ENCODE results near the gene RNF19B. TPM values are rescaled to one million over a fixed set of nuclear protein-coding genes. Genes with fewer than 3 reads are reported as not detected.

Gene RNF19B
- total RNA-seq, 8 experiments from 2014 or later, result 6.4 to 26.1 (median 22.3) TPM

- Histone ChIP-seq H3K4me1 (replicated peaks in 1 of 2) (no peaks in the 10 kb centered on the region), H3K4me3 (peak overlapping the region; percentile 37 to 56 (median 42)), H3K27ac (no peak overlapping the region)
- peak in 5 of 8 experiments; percentile 2 to 15 (median 9) for ATAC-seq (replicated peaks in 6 of 8)
- in situ Hi-C loops (cut with MboI; ENCODE audit: low pct_unique_long_range_greater_than_20kb in 2 of 9, low sequenced_read_pairs in 9 of 9, unreplicated experiment in 9 of 9), result no loop called here
- WGBS, 10 experiments, result 18 to 50% (median 30%) methylated on average over 2 to 18 of the region's 22 CpGs; no CpG with 5 or more reads in 4 of the 10 experiments
Measured at GRCh38 chr1:32900371-32900955, 64.1 kb downstream of the RNF19B start.

GRCh38 chr1:32899586-32900296, 64.9 kb downstream of the RNF19B start:
- peaks cover 4 to 6% of the 10 kb centered on the region in 2 donors for H3K4me1 ChIP-seq (replicated peaks in 1 of 2)
- no peak for ATAC-seq (replicated peaks in 6 of 8)
- no peak overlapping the region for H3K4me3 ChIP-seq
- no peak overlapping the region for H3K27ac ChIP-seq
- in situ Hi-C loops (cut with MboI; ENCODE audit: low pct_unique_long_range_greater_than_20kb in 2 of 9, low sequenced_read_pairs in 9 of 9, unreplicated experiment in 9 of 9), result no loop called here
- 0 to 70% (median 51%) methylated on average over 1 to 4 of the region's 7 CpGs; no CpG with 5 or more reads in 3 of the 10 experiments for WGBS, 10 experiments

DNA sequence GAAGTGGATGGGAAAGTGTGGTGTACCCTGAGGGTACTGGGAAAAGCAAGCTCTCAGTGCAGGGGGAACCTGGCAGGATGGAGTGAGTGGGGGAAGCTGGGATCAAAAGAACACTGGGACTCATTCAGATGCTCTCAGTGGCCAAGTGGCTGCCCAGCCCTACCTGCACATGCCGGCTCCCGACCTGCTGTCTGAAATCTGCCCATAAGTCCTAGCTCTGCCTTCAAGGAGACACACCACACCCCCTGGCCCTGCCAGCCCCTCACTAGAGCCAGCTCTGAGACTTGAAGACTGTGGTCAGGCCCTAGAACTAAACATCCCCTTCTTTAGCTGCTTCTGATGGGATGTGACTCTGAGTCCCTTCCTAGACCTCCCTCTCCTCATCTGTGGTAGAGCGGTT, 65.7 kb downstream of the RNF19B start:
- peaks cover 12 to 14% of the 10 kb centered on the region in 2 donors for H3K4me1 ChIP-seq (replicated peaks in 1 of 2)
- in situ Hi-C loops (cut with MboI; ENCODE audit: low pct_unique_long_range_greater_than_20kb in 2 of 9, low sequenced_read_pairs in 9 of 9, unreplicated experiment in 9 of 9), result no loop called here
- H3K27ac ChIP-seq, result no peak overlapping the region
- no peak overlapping the region for H3K4me3 ChIP-seq
- no peak for ATAC-seq (replicated peaks in 6 of 8)
- WGBS, 10 experiments, result 93 to 100% (median 95%) methylated on average over 1 to 3 of the region's 3 CpGs; no CpG with 5 or more reads in 6 of the 10 experiments

DNA sequence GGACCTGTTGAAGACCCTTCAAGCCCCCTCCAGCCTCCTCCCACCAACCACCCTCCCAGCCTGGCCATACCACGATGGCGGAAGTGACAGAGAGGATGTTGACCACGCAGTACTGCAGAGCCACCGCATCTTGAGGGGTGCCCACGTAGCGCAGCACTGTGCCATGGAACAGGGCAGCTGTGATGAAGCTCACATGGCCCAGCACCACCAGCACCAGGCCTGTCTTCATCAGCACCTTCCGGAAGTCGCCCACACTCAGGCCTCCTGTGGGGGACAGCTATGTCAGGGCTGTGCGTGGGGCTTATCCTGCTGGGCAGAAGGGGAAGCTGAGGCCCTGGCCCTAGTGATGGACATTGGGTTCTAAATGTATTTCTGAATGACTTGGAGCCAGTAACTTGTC, 66.6 kb downstream of the RNF19B start:
- WGBS, 10 experiments, result 83 to 100% (median 94%) methylated on average over 1 to 9 of the region's 9 CpGs; no CpG with 5 or more reads in 5 of the 10 experiments
- H3K4me1 ChIP-seq (replicated peaks in 1 of 2), result peaks cover 17 to 19% of the 10 kb centered on the region in 2 donors
- ATAC-seq (replicated peaks in 6 of 8), result no peak
- no peak overlapping the region for H3K4me3 ChIP-seq
- H3K27ac ChIP-seq, result no peak overlapping the region
- in situ Hi-C loops (cut with MboI; ENCODE audit: low pct_unique_long_range_greater_than_20kb in 2 of 9, low sequenced_read_pairs in 9 of 9, unreplicated experiment in 9 of 9), result no loop called here

DNA sequence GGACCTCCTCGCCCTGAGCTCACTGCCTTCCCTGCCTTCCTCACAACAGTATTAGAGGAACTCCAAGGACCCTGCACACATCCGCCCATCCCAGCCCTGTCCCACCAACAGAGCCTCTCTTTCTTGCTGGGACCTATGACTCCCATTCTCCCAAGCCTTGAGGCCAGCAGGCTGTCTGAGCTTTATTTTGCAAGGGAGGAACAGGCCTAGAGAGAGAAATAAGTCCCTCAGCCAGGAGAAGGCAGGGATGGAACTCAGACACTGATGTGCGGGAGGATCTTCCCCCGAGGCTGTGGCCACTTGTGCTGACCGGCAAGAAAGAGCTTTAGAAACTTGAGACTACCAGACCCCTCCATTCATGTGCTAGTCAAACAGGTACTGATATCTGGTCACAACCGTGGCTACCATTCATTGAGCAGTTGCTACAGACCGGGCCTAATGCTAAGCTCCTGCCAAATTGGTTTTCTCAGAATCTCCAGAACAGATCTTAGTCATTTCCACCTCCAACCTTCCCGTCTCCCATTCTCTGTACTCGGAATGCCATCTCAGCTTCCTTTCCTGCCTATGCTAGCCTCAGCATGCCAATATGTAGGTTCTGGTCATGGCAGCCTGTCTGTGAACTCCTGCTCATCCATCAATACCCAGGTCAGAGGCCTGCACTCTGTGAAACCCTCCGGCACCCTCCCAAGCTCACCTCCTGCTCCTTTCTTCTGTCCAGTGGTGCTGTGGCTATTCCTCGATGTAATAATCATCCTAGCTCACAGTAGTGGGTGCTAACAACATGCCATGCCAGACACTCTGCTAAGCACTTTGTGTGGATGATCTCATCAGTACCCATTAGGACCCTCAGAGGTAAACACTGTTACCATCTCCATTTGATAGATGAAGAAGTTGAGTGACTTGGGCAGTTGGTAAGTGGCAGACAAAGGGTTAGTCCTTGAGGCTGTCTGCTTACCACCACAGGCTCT, 67.2 kb downstream of the RNF19B start:
- no peak overlapping the region for H3K27ac ChIP-seq
- 60 to 100% (median 83%) methylated on average over 1 to 11 of the region's 11 CpGs for WGBS, 10 experiments
- H3K4me1 ChIP-seq (replicated peaks in 1 of 2), result peaks cover 20 to 25% of the 10 kb centered on the region in 2 donors
- in situ Hi-C loops (cut with MboI; ENCODE audit: low pct_unique_long_range_greater_than_20kb in 2 of 9, low sequenced_read_pairs in 9 of 9, unreplicated experiment in 9 of 9), result no loop called here
- H3K4me3 ChIP-seq, result no peak overlapping the region
- ATAC-seq (replicated peaks in 6 of 8), result no peak

DNA sequence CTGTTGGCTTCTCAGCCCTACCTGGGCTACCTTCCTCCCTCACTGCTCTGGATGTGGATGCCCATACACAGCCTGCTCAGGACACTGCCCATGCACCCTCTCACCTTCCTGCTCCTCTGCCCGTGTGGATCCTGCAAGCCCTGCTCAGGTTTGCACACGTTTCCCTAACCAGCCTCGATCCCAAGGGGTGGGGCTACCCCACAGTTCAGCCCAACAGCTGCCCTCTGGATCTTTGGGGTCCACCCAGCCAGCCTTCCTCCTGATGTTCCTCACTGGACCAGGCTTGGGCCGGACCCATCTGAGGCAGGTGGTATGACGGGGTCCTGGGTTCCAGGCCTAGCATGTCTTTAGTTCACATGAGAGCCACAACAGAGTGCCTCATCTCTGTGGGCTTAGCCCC, 68.2 kb downstream of the RNF19B start:
- Histone ChIP-seq H3K4me3 (no peak overlapping the region), H3K4me1 (replicated peaks in 1 of 2) (peaks cover 23 to 28% of the 10 kb centered on the region in 2 donors), H3K27ac (no peak overlapping the region)
- ATAC-seq (replicated peaks in 6 of 8), result no peak
- WGBS, 10 experiments, result 63 to 100% (median 100%) methylated on average over 1 to 5 of the region's 5 CpGs; no CpG with 5 or more reads in 3 of the 10 experiments
- in situ Hi-C loops (cut with MboI; ENCODE audit: low pct_unique_long_range_greater_than_20kb in 2 of 9, low sequenced_read_pairs in 9 of 9, unreplicated experiment in 9 of 9), result no loop called here

GRCh38 chr1:32895325-32896215, 69.0 kb downstream of the RNF19B start:
- no peak for ATAC-seq (replicated peaks in 6 of 8)
- 40 to 100% (median 92%) methylated on average over 1 to 14 of the region's 26 CpGs; no CpG with 5 or more reads in 4 of the 10 experiments for WGBS, 10 experiments
- H3K4me3 ChIP-seq, result no peak overlapping the region
- H3K4me1 ChIP-seq (replicated peaks in 1 of 2), result peaks cover 29 to 37% of the 10 kb centered on the region in 2 donors
- in situ Hi-C loops (cut with MboI; ENCODE audit: low pct_unique_long_range_greater_than_20kb in 2 of 9, low sequenced_read_pairs in 9 of 9, unreplicated experiment in 9 of 9), result no loop called here
- H3K27ac ChIP-seq, result no peak overlapping the region

GRCh38 chr1:32894681-32895080, 69.9 kb downstream of the RNF19B start:
- ATAC-seq (replicated peaks in 6 of 8), result no peak
- WGBS, 10 experiments, result 50 to 80% (median 80%) methylated on average over 1 to 3 of the region's 6 CpGs; no CpG with 5 or more reads in 7 of the 10 experiments
- Histone ChIP-seq H3K4me1 (replicated peaks in 1 of 2) (peaks cover 29 to 38% of the 10 kb centered on the region in 2 donors), H3K4me3 (peak overlapping the region in 1 of 5 donors; percentile 37), H3K27ac (peak overlapping the region in 1 of 2 donors; percentile 47)
- in situ Hi-C loops (cut with MboI; ENCODE audit: low pct_unique_long_range_greater_than_20kb in 2 of 9, low sequenced_read_pairs in 9 of 9, unreplicated experiment in 9 of 9), result no loop called here

- Histone ChIP-seq H3K4me1 (replicated peaks in 1 of 2) (peaks cover 29 to 38% of the 10 kb centered on the region in 2 donors), H3K27ac (peak overlapping the region; percentile 47 to 49), H3K4me3 (peak overlapping the region in 4 of 5 donors; percentile 26 to 37 (median 31))
- in situ Hi-C loops (cut with MboI; ENCODE audit: low pct_unique_long_range_greater_than_20kb in 2 of 9, low sequenced_read_pairs in 9 of 9, unreplicated experiment in 9 of 9), result no loop called here
- WGBS, 10 experiments, result no CpG with 5 or more reads among the region's 8 CpGs
- peak in 5 of 8 experiments; percentile 7 to 28 (median 23) for ATAC-seq (replicated peaks in 6 of 8)
Measured at GRCh38 chr1:32894019-32894600, 70.5 kb downstream of the RNF19B start.

- in situ Hi-C loops (cut with MboI; ENCODE audit: low pct_unique_long_range_greater_than_20kb in 2 of 9, low sequenced_read_pairs in 9 of 9, unreplicated experiment in 9 of 9), result no loop called here
- Histone ChIP-seq H3K27ac (peak overlapping the region; percentile 47 to 49), H3K4me3 (peak overlapping the region; percentile 21 to 37 (median 31)), H3K4me1 (replicated peaks in 1 of 2) (peaks cover 29 to 38% of the 10 kb centered on the region in 2 donors)
- peak; percentile 66 to 85 (median 81) for ATAC-seq (replicated peaks in 6 of 8)
- WGBS, 10 experiments, result 20% methylated on average over 1 of the region's 58 CpGs; no CpG with 5 or more reads in 9 of the 10 experiments
Measured at GRCh38 chr1:32893198-32894018, 71.2 kb downstream of the RNF19B start.
